Heart right ventricle (tissue), 16 donors: ENCODE measurements around the gene ARHGEF12. TPM values are rescaled to one million over a fixed set of nuclear protein-coding genes. Genes with fewer than 3 reads are reported as not detected.

Experiments used
- ATAC-seq, 8 donors: fragments of 200-7000 bp; cut with Tn5 transposase; one replicate each; pipeline ENCODE4 v1.9.1; 2020; ENCODE audit warnings: mild to moderate bottlenecking in 8 of 8, moderate library complexity in 8 of 8, moderate number of reproducible peaks in 1 of 8
- DNase-seq, 2 donors: peaks; one replicate each; pipeline ENCODE4 v3.0.0-alpha.2; 2020
- H3K27ac ChIP-seq, 10 donors: fragments of 200-600 bp; sonication (generic) in 2 of 10; one replicate each; pipeline versions ENCODE4 v1.5.0 to v1.8.0; 2020 to 2022; ENCODE audit warnings: mild to moderate bottlenecking in 3 of 10
- H3K27me3 ChIP-seq, 7 donors: fragments of 200-600 bp; one replicate each; pipeline ENCODE4 v1.8.0; 2021 to 2022; ENCODE audit warnings: mild to moderate bottlenecking in 2 of 7
- H3K36me3 ChIP-seq, 9 donors: fragments of 200-600 bp; sonication (generic) in 1 of 9; one replicate each; pipeline versions ENCODE4 v1.5.0 to v1.8.0; 2020 to 2022; ENCODE audit warnings: mild to moderate bottlenecking in 2 of 9
- H3K4me1 ChIP-seq, 9 donors: fragments of 200-600 bp; sonication (generic) in 1 of 9; one replicate each; pipeline versions ENCODE4 v1.5.0 to v1.8.0; 2020 to 2022; ENCODE audit warnings: mild to moderate bottlenecking in 4 of 9
- H3K4me3 ChIP-seq, 10 donors: fragments of 200-600 bp; sonication (generic) in 2 of 10; one replicate each; pipeline versions ENCODE4 v1.5.0 to v1.8.0; 2020 to 2022; ENCODE audit warnings: mild to moderate bottlenecking in 7 of 10, moderate library complexity in 2 of 10
- H3K9me3 ChIP-seq, 11 donors: fragments of 200-600 bp in 10 of 11; sonication (generic) in 2 of 11; one replicate each; pipeline versions ENCODE4 v1.5.0 to v1.8.0; 2013 to 2022; ENCODE audit warnings: mild to moderate bottlenecking in 2 of 11, control low read depth in 1 of 11, moderate library complexity in 1 of 11
- WGBS, 2 donors: extraction: QIAGEN DNeasy Blood & Tissue Kit; methylation state at CpG; one replicate each; pipeline ENCODE4 v1.1.7; 2013; ENCODE audit warnings: inconsistent platforms in 1 of 2; 5-methylcytosine and 5-hydroxymethylcytosine counted together
- intact Hi-C, 10 donors: fragments of 100-400 bp; cut with DNase I; formaldehyde crosslinking; loops; one replicate each; pipeline versions ENCODE4 v1.11.1 to v1.14.2; 2022
- polyA plus RNA-seq, 2 donors: library from polyadenylated mRNA; stranded (reverse); fragments of 200-250 nt; gene quantifications; one replicate each; pipeline ENCODE4 v1.2.3, GENCODE V29; 2013
- total RNA-seq, 10 donors: library from RNA; stranded (reverse); fragmentation: NEBNext Ultra II Directional in 3 of 10; extraction: Animal tissue kit (Norgen Biotek cat#: 25700) in 3 of 10; gene quantifications; one replicate each; pipeline versions ENCODE4 v1.2.1 to v1.2.4, GENCODE V29; 2021 to 2023
- TF ChIP-seq, protein P1 (sequence below), 9 donors: fragments of 200-600 bp; sonication (generic) in 2 of 9; IDR thresholded peaks; one replicate each; pipeline versions ENCODE4 v1.5.0 to v1.8.0; 2021 to 2022; ENCODE audit warnings: antibody characterized with exemption in 9 of 9, mild to moderate bottlenecking in 5 of 9, moderate library complexity in 1 of 9
- donor health status: Arrhythmogenic right ventricular cardiomyopathy.
- donor health status: ischemic (EF 13 %, LVEDD 7.1; RV severe dilation, severe dysfunction).
- donor health status: healthy with polysubstance abuse.
- donor health status: DM: no; HTN: yes; CAD: no.
- donor health status: DM: no; HTN: no; CAD: no.
- donor health status: ischemic (EF 25% LVEDD 6.9; RV normal size, moderate dysfunction).
- donor health status: ischemic (EF 25% LVEDD 5.7; RV mildly dilated, moderate dysfunction).
- donor health status: healthy.
- donor health status: DM: yes; HTN: yes; CAD: no.
- donor health status: Ischemic cardiomyopathy.
- donor health status: ischemic (EF 35%, LVEDD 5.7; RV mildly dilated, moderate dysfunction).
- donor health status: nonischemic (EF 11% LVEDD 7.7; RV severe dilation, severe dysfunction).
- donor health status: DM: yes; HTN: yes; CAD: no.
- donor health status: PGD.
- donor health status: ischemic (EF 29% LVEDD 5.4; RV normal size, mild dysfunction).
- donor health status: nonischemic (EF 23%, LVEDD 6.1; RV moderate dilation, normal function).

Gene ARHGEF12
- total and polyA plus RNA-seq, 12 donors, result 20.0 to 155 (median 110) TPM

GRCh38 chr11:120526241-120526640, 190.0 kb downstream of the ARHGEF12 start:
- TF ChIP-seq, protein P1, sequence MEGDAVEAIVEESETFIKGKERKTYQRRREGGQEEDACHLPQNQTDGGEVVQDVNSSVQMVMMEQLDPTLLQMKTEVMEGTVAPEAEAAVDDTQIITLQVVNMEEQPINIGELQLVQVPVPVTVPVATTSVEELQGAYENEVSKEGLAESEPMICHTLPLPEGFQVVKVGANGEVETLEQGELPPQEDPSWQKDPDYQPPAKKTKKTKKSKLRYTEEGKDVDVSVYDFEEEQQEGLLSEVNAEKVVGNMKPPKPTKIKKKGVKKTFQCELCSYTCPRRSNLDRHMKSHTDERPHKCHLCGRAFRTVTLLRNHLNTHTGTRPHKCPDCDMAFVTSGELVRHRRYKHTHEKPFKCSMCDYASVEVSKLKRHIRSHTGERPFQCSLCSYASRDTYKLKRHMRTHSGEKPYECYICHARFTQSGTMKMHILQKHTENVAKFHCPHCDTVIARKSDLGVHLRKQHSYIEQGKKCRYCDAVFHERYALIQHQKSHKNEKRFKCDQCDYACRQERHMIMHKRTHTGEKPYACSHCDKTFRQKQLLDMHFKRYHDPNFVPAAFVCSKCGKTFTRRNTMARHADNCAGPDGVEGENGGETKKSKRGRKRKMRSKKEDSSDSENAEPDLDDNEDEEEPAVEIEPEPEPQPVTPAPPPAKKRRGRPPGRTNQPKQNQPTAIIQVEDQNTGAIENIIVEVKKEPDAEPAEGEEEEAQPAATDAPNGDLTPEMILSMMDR (IDR thresholded peaks at IDR 0.05), result no peak
- no peak overlapping the region for H3K27ac ChIP-seq
- no peaks in the 10 kb centered on the region for H3K9me3 ChIP-seq
- H3K36me3 ChIP-seq, result no peaks in the 10 kb centered on the region
- 93 to 96% methylated on average over 10 of the region's 10 CpGs for WGBS, 2 donors
- DNase-seq, result no peak
- no peak for ATAC-seq
- intact Hi-C loops, result no loop called here
- peaks cover 0 to 6% (median 0%) of the 10 kb centered on the region in 9 donors for H3K4me1 ChIP-seq
- no peak overlapping the region for H3K4me3 ChIP-seq
- peaks cover 0 to 59% (median 45%) of the 10 kb centered on the region in 7 donors for H3K27me3 ChIP-seq

GRCh38 chr11:120527111-120527761, 191.0 kb downstream of the ARHGEF12 start:
- ATAC-seq (peak in 6 of 8 donors; percentile 8 to 60 (median 35)), DNase-seq (no peak)
- TF ChIP-seq, protein P1 (IDR thresholded peaks at IDR 0.05), result no peak
- H3K27ac ChIP-seq, result no peak overlapping the region
- peaks cover 0 to 52% (median 41%) of the 10 kb centered on the region in 7 donors for H3K27me3 ChIP-seq
- 32 to 39% methylated on average over 16 of the region's 16 CpGs for whole genome bisulfite sequencing, 2 donors
- no peaks in the 10 kb centered on the region for H3K36me3 ChIP-seq
- H3K4me3 ChIP-seq, result no peak overlapping the region
- intact Hi-C loops, result no loop called here
- no peaks in the 10 kb centered on the region for H3K9me3 ChIP-seq
- H3K4me1 ChIP-seq, result peaks cover 0 to 6% (median 0%) of the 10 kb centered on the region in 9 donors

DNA sequence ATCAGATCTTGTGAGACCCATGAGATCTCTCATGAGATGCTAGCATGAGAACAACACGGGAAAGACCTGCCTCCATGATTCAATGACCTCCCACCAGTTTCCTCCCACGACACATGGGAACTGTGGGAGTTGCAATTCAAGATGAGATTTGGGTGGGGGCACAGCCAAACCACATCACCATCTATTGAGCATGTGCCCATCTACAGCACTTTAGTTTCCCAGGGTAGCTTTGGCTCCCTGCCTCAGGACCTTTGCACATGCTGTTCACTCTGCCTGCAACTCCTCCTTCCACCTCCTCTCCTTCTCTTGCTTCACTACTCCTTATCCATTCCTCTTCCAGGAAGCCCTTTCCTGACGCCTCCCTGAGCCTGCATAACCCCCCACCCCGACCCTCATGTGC, 192.5 kb downstream of the ARHGEF12 start:
- Histone ChIP-seq H3K4me1 (peaks cover 0 to 6% (median 0%) of the 10 kb centered on the region in 9 donors), H3K27ac (no peak overlapping the region), H3K9me3 (no peaks in the 10 kb centered on the region), H3K4me3 (no peak overlapping the region), H3K27me3 (peaks cover 0 to 52% (median 31%) of the 10 kb centered on the region in 7 donors), H3K36me3 (no peaks in the 10 kb centered on the region)
- intact Hi-C loops, result no loop called here
- TF ChIP-seq, protein P1 (IDR thresholded peaks at IDR 0.05), result no peak
- 77 to 89% methylated on average over 4 of the region's 4 CpGs for WGBS, 2 donors
- no peak for ATAC-seq
- DNase-seq, result no peak

DNA sequence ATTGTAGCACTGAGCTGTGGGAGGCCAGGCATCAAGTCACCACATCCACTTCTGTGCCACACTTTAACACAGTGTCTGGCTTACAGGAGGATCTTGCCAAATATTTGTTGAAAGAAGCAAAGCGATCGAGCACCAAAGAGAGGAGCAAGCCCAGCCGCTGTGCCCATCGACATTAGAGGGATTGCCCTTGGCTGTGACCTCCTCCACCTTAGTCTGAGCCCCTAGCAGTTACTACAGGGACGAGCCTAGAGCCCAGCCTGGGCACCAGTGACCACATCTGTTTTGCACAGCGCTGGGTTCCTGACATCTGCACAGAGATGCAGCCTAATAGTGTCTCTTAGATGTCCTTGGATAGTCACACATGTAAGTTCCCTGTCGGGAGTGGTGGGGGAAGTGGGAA, 193.0 kb downstream of the ARHGEF12 start:
- ATAC-seq (no peak), DNase-seq (no peak)
- Histone ChIP-seq H3K36me3 (no peaks in the 10 kb centered on the region), H3K27me3 (peaks cover 0 to 52% (median 27%) of the 10 kb centered on the region in 7 donors), H3K27ac (no peak overlapping the region), H3K9me3 (no peaks in the 10 kb centered on the region), H3K4me3 (no peak overlapping the region), H3K4me1 (peaks cover 0 to 6% (median 0%) of the 10 kb centered on the region in 9 donors)
- intact Hi-C loops, result no loop called here
- 84 to 88% methylated on average over 7 of the region's 7 CpGs for WGBS, 2 donors
- TF ChIP-seq, protein P1 (IDR thresholded peaks at IDR 0.05), result no peak
